ENCODE data around the gene MARCHF3.
"Not testable (repeated sequence)": the region's sequence is repeated elsewhere in the genome, so short reads cannot be mapped to it uniquely, and the experiment has no call there.

MARCHF3 gene

DNA sequence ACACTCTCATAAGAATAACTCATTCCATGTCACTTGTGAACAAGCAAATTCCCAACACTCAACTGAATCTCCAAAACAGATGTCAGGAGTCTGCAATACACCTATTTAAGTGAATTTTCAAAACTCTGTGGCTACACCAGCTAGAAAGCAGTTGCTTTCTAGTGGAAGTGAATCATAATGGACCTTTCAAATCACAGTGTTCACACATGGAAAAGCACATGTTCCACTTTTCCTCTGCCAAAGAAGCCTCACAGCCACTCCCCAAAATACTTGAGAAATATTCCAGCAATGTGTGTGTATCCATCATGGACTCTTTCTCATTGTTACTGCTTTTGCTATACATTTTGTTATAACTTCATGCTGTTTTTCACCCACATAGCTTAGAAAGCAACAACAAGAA, 17.4 kb downstream of the MARCHF3 start:
- TF ChIP-seq POLR2A (IDR thresholded peaks at IDR 0.05; ENCODE audit: low read length) (no peak), GATA1 (IDR thresholded peaks at IDR 0.05; ENCODE audit: low read depth, low read length) (no peak)
- DNase-seq: no peak

DNA sequence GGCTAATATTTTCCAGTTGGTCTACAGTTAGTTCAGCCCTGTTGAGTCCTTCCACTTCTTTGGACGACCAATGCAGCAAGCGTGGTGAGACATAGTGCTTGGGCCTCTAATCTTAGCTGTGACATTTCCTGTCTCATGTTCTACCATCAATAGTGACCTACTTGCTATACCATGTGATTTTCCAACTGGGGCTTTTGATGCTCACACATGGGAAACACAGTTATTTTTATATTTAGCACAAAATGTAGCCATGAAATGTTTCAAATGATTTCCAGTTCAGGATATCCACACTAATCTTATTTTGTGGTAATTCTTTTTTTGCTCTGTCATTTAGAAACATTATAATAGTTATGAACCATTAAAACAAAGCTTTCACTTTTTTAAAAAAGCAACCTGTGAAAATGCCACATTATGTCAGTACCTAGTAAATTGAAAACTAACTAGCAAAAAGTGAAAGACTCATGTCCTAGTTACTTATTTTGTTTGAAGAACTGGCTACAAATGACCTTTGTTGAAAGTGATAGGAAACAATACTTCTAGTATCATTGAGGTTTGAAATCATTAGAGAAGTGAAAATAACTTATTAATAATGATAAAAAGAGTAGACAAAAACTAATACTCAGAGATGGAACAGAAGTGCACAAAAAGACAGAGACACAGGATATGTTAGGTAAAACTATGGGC, 18.3 kb downstream of the MARCHF3 start:
- TF ChIP-seq POLR2A (IDR thresholded peaks at IDR 0.05; ENCODE audit: low read length) (no peak), GATA1 (IDR thresholded peaks at IDR 0.05; ENCODE audit: low read depth, low read length) (no peak)
- no peak for DNase-seq

DNA sequence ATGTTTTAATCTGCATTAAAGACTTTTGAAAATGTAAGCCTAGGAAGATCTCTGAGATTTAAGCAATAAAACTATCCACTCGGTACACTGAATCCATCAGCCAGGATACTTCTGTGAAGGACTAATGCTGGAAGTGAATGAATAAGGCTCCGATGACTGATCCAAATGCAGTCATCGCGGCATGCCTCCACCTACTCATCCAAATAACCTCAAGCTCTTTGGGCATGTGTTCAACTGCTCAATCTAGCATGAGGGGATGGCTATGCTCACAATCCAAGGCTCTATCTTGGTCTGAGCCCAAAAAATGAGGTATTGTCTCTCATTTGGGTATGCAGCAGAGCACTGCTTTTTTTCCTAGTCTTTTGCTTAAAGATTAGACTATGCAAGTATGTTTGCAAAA, 19.2 kb downstream of the MARCHF3 start:
- no peak for DNase-seq
- TF ChIP-seq POLR2A (IDR thresholded peaks at IDR 0.05; ENCODE audit: low read length) (no peak), GATA1 (IDR thresholded peaks at IDR 0.05; ENCODE audit: low read depth, low read length) (no peak)

DNA sequence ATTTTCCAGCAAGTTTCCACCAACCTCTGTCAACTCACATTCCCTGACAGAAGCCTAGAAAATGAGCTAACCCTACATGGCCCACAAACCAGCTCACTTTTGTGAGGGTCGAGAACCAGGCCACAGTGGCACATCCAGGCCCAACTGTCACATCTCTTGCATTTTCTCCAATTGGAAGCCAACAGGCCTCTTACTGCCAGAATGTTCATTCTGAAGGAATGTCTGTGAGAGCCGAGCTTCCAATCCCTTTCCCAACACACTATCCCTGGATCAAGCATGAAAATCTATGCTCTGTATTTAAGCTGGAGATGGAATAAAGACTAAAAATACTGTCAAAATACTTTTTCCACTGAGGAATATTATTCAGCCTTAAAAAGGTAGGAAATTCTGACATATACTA, 20.0 kb downstream of the MARCHF3 start:
- TF ChIP-seq GATA1 (IDR thresholded peaks at IDR 0.05; ENCODE audit: low read depth, low read length) (no peak), POLR2A (IDR thresholded peaks at IDR 0.05; ENCODE audit: low read length) (no peak)
- DNase-seq: no peak

DNA sequence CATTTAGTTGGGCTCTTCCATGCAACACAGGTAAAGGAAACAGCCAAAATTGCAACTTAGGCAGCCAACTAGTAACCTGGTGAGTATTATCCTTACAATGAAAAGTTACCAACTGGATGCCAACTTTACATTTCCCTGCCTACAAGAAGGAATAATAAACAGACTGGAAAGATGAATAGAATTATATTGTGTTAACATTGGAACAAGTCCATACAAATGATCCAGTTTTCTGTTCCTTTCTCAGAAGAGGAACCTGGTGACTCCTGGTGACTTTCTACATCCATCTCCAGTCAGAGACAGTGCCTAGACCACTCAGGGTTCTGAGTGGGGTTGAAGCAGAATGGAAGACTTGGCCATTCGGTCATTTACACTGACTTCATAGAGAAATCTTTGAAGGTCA, 20.6 kb downstream of the MARCHF3 start:
- TF ChIP-seq POLR2A (IDR thresholded peaks at IDR 0.05; ENCODE audit: low read length) (no peak), GATA1 (IDR thresholded peaks at IDR 0.05; ENCODE audit: low read depth, low read length) (no peak)
- no peak for DNase-seq

DNA sequence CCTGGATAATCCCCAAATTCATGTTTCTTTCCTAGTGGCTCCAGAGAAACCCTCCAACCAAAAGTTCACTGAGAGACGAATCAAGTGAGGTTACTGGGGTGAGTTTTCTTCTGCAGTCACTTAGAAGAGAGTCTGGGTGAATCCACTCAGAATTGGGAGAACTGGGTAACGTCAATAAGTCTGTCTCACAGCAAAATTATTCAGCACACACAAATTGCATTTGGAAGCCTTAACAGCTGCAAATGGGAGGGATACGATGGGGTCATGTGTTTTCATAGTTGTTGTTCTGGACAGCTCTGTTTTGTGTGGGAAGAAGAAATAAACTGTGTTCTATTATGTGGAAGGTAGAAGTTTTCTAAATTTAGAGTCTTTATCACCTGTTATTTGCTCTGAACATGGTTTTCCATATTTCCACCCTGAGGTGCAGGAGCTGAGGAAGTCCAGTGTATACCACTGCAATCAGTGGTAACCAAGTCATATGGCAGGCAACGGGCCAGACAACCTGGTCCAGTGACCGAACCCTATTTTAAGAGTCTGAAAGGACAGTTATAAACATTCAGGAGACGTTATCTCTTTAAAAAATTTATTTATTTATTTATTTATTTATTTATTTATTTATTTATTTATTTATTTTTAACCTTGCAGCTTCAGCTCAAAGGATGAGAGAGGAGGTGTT, 21.9 kb downstream of the MARCHF3 start:
- TF ChIP-seq GATA1 (IDR thresholded peaks at IDR 0.05; ENCODE audit: low read depth, low read length): no peak
- TF ChIP-seq POLR2A (IDR thresholded peaks at IDR 0.05; ENCODE audit: low read length): no peak
- no peak for DNase-seq

DNA sequence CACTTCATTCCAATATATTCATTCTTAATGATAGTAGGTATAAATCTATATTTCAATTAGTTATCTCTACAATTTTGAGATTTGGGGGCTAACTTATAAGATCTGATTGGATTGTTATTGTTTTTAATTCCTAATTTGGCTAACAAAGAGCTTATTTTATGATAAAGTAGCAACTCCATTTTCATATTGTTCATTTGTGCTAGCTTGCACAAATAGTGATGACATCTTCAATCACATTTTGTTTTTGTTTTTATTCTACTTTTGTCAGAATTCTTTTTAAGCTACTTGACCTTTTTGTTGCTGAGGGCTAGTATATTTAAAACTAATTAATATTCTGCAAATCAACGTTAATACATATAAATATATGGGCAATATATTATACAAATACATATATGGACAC, 22.8 kb downstream of the MARCHF3 start:
- no peak for TF ChIP-seq GATA1 (IDR thresholded peaks at IDR 0.05; ENCODE audit: low read depth, low read length)
- no peak for DNase-seq

DNA sequence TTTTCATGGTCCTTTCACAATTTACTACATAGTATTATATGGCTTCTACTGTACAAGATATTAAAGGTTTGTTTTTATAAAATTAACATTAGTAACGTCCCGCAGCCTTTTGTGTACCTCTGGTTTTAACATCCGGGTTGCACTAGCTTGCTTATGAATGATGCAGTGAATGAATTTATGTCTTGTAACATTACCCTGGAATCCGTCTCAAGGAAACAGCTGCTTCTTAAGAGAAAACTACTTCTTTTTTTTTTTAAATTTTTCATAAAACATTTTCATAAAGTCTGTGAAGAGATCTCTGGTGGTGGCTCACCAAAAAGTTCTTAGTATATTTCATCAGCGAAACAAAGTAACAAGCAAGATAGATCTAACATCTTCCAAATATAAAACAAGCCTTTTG, 23.6 kb downstream of the MARCHF3 start:
- TF ChIP-seq POLR2A (IDR thresholded peaks at IDR 0.05; ENCODE audit: low read length): no peak
- no peak for TF ChIP-seq GATA1 (IDR thresholded peaks at IDR 0.05; ENCODE audit: low read depth, low read length)
- DNase-seq: no peak

DNA sequence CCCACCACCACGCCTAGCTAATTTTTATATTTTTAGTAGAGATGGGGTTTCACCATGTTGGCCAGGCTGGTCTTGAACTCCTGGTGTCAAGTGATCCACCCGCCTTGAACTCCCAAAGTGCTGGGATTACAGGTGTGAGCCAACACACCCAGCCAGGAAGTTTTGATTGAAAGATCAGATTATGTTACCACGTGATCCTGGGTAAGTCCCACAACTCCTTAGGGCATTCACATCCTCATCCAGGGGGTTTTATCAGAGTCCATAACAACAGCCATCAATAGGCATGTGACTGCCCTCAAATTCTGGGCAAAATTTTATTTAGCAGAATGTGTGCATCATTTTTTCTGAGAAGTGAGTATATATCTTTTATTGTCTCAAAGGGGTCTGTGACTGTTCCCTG, 25.1 kb downstream of the MARCHF3 start:
- not testable (repeated sequence) for DNase-seq

DNA sequence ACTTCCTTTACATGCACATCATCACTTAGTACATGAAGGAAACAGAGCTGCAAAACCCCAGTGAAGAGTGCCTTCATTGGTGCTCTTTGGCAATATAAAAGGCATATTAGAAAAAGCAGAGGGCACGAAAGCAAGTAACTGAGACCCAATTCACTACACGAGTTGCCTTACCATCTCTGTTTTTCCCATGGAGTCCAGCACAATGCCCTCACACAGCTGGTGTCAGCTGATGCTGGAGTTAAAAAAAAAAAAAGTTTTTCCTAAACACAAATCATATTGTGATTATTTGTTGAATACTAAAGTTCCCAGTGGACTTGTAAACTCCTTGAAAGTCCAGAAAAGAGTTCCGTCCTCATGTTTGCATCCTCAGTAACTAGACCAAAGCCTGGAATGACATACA, 25.6 kb downstream of the MARCHF3 start:
- DNase-seq: no peak
- TF ChIP-seq POLR2A (IDR thresholded peaks at IDR 0.05; ENCODE audit: low read length) (no peak), GATA1 (IDR thresholded peaks at IDR 0.05; ENCODE audit: low read depth, low read length) (no peak)

DNA sequence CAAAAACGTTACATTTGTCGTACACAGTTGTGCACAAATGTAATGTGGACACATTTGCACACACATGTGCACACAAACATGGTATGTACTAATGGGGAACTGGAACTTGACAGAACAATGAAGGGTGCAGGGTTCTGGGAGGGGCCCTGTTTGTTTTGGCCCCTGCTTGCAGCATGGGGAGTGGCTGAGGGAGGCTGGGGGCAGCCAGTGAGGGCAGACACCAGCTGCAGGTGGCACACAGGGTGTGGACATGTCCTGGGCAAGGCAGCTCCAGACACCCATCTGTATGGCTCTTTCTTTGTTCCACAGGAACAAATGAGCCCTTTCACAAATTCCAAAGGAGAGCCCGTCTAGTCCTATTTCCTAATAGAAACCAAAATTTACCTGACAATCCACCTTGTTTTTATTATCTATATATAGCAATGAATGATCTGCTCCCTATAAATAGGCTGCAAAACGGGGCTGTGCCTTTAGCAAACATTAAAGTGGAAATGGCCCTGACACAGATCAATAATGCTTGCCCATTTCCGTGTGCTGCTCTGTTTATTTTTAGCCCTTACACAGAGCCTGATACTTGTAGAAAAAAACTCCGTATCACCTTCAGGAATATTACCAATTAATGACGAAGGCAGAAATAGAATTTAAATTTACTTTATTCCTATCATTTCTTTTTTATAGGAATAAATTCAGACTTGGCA, 26.4 kb downstream of the MARCHF3 start:
- DNase-seq: no peak
- TF ChIP-seq POLR2A (IDR thresholded peaks at IDR 0.05; ENCODE audit: low read length): no peak
- no peak for TF ChIP-seq GATA1 (IDR thresholded peaks at IDR 0.05; ENCODE audit: low read depth, low read length)

DNA sequence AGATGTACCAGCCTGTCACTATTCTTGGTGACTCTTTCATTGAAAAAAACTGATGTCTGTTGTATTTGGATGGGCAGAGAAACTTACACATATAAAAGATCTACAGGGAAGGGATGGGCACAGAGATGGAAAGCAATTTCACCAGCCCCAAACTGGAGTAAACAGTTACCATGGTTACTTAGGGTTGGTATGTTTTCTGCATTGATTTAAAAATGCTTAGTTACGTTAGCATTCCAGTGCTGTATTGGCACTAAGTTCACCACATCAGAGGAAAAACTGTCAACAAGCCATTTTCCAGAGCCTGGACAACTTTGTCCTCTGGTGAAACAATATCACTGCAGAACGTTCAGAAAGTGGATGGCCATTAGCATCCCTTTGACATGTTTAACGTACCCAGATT, 28.0 kb downstream of the MARCHF3 start:
- DNase-seq: peak in 1 of 2 experiments; percentile 22

DNA sequence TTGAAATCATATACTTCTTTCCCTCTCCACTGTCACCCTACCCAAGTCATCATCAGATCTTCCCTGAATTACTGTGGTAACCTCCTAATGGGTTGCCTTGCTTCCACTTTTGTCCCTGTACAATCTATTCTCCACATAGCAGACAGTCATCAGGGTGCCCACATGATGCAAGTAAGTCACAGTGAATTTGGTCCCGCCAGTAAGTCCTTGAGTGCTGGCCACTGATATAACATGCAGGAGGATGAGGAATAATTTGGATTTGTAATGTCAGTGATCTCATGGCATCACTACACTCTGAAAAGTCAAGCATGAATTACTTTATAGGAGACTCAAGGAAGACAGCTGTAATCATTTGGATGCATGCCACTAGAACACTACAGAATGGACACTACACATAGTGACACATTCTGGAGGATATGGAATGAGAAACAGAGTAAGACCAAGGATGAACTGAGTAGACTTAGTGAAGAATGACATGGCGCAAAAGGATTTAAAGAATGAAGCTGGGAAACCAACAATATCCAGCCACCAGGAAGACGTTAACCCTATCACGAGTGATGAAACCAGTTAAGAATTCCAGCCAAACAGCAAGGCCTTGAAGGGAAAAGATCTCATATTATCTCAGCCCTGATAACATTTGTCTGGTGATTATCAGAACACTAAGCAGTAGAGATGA, 28.6 kb downstream of the MARCHF3 start:
- no peak for TF ChIP-seq GATA1 (IDR thresholded peaks at IDR 0.05; ENCODE audit: low read depth, low read length)
- no peak for TF ChIP-seq POLR2A (IDR thresholded peaks at IDR 0.05; ENCODE audit: low read length)
- peak; percentile 38 to 53 for DNase-seq

More for the DNA sequence above, 28.0 kb downstream of the MARCHF3 start:
- no peak for TF ChIP-seq GATA1 (IDR thresholded peaks at IDR 0.05; ENCODE audit: low read depth, low read length)
- TF ChIP-seq POLR2A (IDR thresholded peaks at IDR 0.05; ENCODE audit: low read length): no peak

DNA sequence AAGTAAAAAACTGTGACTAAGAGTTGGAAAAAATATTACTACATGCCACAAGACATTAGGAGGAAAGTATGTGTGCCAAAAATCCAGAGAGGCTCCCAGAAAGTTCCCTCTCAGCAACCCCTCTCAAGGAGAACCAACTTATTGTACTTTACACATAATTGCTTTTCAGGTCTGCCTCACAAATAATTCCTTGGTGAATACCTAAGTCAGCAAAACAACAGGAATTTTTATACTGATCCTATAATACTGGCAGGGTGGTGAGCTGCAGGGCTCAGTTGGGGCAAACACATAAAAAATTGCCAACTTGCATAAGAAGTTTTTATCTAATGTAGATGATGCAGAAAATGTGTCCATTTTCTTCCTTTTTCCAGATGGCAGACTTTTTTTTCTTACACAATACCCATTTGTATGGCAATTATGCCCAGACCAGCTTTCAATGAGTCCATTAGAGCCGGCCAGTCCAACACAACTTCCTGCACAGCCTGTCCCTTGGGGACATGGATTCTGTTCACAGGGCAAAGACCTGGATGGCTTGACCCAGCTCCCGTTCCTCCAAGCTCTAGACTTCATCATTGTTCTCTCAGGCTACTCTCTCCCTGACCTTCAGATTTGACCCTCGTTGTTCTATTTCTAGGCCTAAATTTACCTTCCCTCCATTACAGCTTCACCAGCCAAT, 31.3 kb downstream of the MARCHF3 start:
- no peak for DNase-seq
- TF ChIP-seq POLR2A (IDR thresholded peaks at IDR 0.05; ENCODE audit: low read length): no peak
- no peak for TF ChIP-seq GATA1 (IDR thresholded peaks at IDR 0.05; ENCODE audit: low read depth, low read length)

All from erythroblast (primary cell).